ENCODE data around the gene SPATA4.

GRCh38 chr4:176195184-176195978 is at the start of gene SPATA4:
- TF ChIP-seq, protein P1, sequence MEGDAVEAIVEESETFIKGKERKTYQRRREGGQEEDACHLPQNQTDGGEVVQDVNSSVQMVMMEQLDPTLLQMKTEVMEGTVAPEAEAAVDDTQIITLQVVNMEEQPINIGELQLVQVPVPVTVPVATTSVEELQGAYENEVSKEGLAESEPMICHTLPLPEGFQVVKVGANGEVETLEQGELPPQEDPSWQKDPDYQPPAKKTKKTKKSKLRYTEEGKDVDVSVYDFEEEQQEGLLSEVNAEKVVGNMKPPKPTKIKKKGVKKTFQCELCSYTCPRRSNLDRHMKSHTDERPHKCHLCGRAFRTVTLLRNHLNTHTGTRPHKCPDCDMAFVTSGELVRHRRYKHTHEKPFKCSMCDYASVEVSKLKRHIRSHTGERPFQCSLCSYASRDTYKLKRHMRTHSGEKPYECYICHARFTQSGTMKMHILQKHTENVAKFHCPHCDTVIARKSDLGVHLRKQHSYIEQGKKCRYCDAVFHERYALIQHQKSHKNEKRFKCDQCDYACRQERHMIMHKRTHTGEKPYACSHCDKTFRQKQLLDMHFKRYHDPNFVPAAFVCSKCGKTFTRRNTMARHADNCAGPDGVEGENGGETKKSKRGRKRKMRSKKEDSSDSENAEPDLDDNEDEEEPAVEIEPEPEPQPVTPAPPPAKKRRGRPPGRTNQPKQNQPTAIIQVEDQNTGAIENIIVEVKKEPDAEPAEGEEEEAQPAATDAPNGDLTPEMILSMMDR (IDR thresholded peaks at IDR 0.05; ENCODE audit: extremely low read depth in 1 of 2, insufficient read depth in 1 of 2, low read depth in 1 of 2, low read length in 2 of 2), result no peak
- TF ChIP-seq POLR2A (IDR thresholded peaks at IDR 0.05; ENCODE audit: low read depth, low read length) (peak; percentile 75), POLR2AphosphoS5 (IDR thresholded peaks at IDR 0.05; ENCODE audit: insufficient read depth, low read depth, low read length) (peak; percentile 72), EZH2 (IDR thresholded peaks at IDR 0.05; ENCODE audit: borderline replicate concordance, low read depth, low read length, severe bottlenecking) (no peak), JUN (IDR thresholded peaks at IDR 0.05; ENCODE audit: borderline replicate concordance, insufficient read depth, insufficient read length, low read depth) (no peak), FOS (IDR thresholded peaks at IDR 0.05; ENCODE audit: borderline replicate concordance, insufficient read depth, low read length) (no peak)
- TF ChIP-seq, protein P2, sequence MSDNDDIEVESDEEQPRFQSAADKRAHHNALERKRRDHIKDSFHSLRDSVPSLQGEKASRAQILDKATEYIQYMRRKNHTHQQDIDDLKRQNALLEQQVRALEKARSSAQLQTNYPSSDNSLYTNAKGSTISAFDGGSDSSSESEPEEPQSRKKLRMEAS (IDR thresholded peaks at IDR 0.05; ENCODE audit: insufficient read depth, insufficient read length), result no peak

All from endothelial cell of umbilical vein (primary cell).